ENCODE data around the gene KAZN.

DNA sequence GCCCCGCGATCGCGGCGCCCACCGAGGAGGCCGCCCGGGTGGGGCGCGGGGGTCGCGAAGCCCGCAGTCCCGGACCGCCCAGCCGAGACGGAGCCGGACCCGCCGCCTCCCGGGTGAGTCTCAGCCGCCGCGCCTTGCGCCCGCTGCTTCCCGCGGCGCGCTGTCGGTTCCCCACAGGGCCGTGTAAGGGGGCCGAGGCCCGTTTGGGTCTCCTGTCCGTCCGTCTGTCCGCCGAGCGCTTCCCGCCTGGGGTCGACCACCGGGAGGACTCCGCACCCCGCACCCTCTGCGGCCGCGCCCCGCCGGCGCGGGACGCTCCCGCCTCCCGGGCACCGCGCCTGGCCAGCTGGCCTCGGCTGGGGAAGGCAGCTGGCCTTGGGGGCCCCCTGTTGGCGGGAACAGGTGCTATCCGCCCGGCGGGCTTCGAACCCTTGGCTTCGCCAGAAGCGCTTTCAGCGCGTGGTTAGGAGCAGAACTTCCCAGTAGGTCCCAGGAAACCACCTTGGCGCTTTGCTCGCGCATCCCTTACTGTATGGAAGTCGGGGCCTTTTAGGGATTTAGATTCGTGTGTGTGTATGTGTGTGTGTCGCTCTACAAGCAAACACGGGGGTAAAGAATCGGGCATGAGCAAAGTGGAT is 555.5 kb downstream of the KAZN start:
- TF ChIP-seq POLR2A (IDR thresholded peaks at IDR 0.05): no peak
- TF ChIP-seq, protein P1, sequence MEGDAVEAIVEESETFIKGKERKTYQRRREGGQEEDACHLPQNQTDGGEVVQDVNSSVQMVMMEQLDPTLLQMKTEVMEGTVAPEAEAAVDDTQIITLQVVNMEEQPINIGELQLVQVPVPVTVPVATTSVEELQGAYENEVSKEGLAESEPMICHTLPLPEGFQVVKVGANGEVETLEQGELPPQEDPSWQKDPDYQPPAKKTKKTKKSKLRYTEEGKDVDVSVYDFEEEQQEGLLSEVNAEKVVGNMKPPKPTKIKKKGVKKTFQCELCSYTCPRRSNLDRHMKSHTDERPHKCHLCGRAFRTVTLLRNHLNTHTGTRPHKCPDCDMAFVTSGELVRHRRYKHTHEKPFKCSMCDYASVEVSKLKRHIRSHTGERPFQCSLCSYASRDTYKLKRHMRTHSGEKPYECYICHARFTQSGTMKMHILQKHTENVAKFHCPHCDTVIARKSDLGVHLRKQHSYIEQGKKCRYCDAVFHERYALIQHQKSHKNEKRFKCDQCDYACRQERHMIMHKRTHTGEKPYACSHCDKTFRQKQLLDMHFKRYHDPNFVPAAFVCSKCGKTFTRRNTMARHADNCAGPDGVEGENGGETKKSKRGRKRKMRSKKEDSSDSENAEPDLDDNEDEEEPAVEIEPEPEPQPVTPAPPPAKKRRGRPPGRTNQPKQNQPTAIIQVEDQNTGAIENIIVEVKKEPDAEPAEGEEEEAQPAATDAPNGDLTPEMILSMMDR (IDR thresholded peaks at IDR 0.05): peak in 5 of 7 experiments; percentile 39 to 71 (median 65)
